ENCODE measurements around the gene C20orf144. TPM values are rescaled to one million over a fixed set of nuclear protein-coding genes. Genes with fewer than 3 reads are reported as not detected.

C20orf144 gene
- total RNA-seq, 2 experiments from 2014 or later = 0.42 to 0.44 TPM

GRCh38 chr20:33658929-33659328, 3.2 kb upstream of the C20orf144 start:
- Histone ChIP-seq H3K27ac (ENCODE audit: low read depth, low read length, poor library complexity, severe bottlenecking) (no peak overlapping the region), H2AFZ (ENCODE audit: low read length) (no peak overlapping the region), H3K4me3 (ENCODE audit: low read depth, low read length, poor library complexity, severe bottlenecking) (no peak overlapping the region), H3K4me1 (ENCODE audit: insufficient read depth, low read length, poor library complexity, severe bottlenecking) (peaks cover 13% of the 10 kb centered on the region), H3K4me2 (ENCODE audit: low read length) (no peak overlapping the region), H4K20me1 (ENCODE audit: insufficient read depth, low read length) (no peaks in the 10 kb centered on the region), H3K9me2 (ENCODE audit: insufficient read depth, low read length) (no peaks in the 10 kb centered on the region), H3K79me2 (ENCODE audit: insufficient read depth, low read depth, low read length) (no peaks in the 10 kb centered on the region), H3K9me3 (ENCODE audit: low read length) (no peaks in the 10 kb centered on the region), H3K36me3 (ENCODE audit: insufficient read depth, low read length) (peaks cover 27% of the 10 kb centered on the region; the same call in 1 of the 2 replicates)
- DNase-seq (ENCODE audit: low spot score) = no peak
- BruUV-seq (replicated peaks) = no TSS peak
- intact Hi-C loops (cut with micrococcal nuclease; ENCODE audit: unreplicated experiment) = no loop called here
- CTCF ChIA-PET (ENCODE audit: unreplicated experiment) = no interaction called here
- POLR2A ChIA-PET = interaction anchor here (0.5 kb wide), 1 partner anchor 188 kb away, joined by 4 read pairs; no protein-coding TSS in a partner anchor
- TF ChIP-seq, protein P1, sequence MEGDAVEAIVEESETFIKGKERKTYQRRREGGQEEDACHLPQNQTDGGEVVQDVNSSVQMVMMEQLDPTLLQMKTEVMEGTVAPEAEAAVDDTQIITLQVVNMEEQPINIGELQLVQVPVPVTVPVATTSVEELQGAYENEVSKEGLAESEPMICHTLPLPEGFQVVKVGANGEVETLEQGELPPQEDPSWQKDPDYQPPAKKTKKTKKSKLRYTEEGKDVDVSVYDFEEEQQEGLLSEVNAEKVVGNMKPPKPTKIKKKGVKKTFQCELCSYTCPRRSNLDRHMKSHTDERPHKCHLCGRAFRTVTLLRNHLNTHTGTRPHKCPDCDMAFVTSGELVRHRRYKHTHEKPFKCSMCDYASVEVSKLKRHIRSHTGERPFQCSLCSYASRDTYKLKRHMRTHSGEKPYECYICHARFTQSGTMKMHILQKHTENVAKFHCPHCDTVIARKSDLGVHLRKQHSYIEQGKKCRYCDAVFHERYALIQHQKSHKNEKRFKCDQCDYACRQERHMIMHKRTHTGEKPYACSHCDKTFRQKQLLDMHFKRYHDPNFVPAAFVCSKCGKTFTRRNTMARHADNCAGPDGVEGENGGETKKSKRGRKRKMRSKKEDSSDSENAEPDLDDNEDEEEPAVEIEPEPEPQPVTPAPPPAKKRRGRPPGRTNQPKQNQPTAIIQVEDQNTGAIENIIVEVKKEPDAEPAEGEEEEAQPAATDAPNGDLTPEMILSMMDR (conservative IDR thresholded peaks at IDR 0.05; ENCODE audit: low read length) = no peak
- no peak for TF ChIP-seq EZH2phosphoT487 (IDR thresholded peaks at IDR 0.05; ENCODE audit: borderline replicate concordance, low read depth, low read length)

GRCh38 chr20:33659341-33660034, 2.6 kb upstream of the C20orf144 start:
- no peaks in the 10 kb centered on the region for H3K9me3 ChIP-seq (ENCODE audit: low read length)
- H3K9me2 ChIP-seq (ENCODE audit: insufficient read depth, low read length) = no peaks in the 10 kb centered on the region
- no peak for TF ChIP-seq EZH2phosphoT487 (IDR thresholded peaks at IDR 0.05; ENCODE audit: borderline replicate concordance, low read depth, low read length)
- TF ChIP-seq, protein P1 (conservative IDR thresholded peaks at IDR 0.05; ENCODE audit: low read length) = no peak
- H3K36me3 ChIP-seq (ENCODE audit: insufficient read depth, low read length) = peaks cover 27% of the 10 kb centered on the region; the same call in 1 of the 2 replicates
- no peak overlapping the region for H2AFZ ChIP-seq (ENCODE audit: low read length)
- H3K4me1 ChIP-seq (ENCODE audit: insufficient read depth, low read length, poor library complexity, severe bottlenecking) = peaks cover 16% of the 10 kb centered on the region
- intact Hi-C loops (cut with micrococcal nuclease; ENCODE audit: unreplicated experiment) = no loop called here
- no peak overlapping the region for H3K27ac ChIP-seq (ENCODE audit: low read depth, low read length, poor library complexity, severe bottlenecking)
- DNase-seq (ENCODE audit: low spot score) = no peak
- H3K4me3 ChIP-seq (ENCODE audit: low read depth, low read length, poor library complexity, severe bottlenecking) = no peak overlapping the region
- ChIA-PET CTCF (ENCODE audit: unreplicated experiment) (no interaction called here), POLR2A (no interaction called here)
- no peaks in the 10 kb centered on the region for H3K79me2 ChIP-seq (ENCODE audit: insufficient read depth, low read depth, low read length)
- no TSS peak for BruUV-seq (replicated peaks)
- no peaks in the 10 kb centered on the region for H4K20me1 ChIP-seq (ENCODE audit: insufficient read depth, low read length)
- H3K4me2 ChIP-seq (ENCODE audit: low read length) = no peak overlapping the region

DNA sequence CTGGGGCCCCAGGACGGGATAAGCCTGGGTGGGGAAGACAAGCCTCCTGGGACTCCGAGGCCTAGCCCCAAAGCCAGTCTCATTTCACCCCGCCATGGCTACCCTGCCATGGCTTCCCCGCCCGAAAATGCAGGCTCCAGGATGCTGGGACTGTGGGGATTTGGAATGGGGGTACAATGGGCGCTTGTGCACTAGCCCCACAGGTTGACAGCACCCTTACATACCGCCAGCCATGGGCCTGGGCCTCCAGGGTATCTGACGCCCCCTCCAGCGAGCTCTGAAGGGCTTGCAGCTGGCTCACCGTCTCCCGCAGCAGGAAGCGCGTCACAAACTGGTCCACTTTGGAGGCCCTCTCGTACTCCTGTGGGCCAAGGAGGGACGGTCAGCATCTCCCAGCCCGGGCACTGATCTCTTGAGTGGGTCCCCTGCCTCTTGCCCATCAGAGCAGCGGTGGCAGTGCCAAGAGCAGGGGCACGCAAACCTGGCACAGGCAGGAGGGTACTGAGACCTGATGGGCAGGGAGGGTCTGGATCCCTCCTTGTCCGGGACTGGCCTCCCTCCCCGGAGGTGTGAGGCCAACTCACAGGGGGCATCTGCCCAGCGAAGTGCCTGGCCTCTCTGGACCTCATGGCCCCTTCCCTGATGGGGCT, 2.0 kb upstream of the C20orf144 start:
- H3K9me3 ChIP-seq (ENCODE audit: low read length) = no peaks in the 10 kb centered on the region
- ChIA-PET CTCF (ENCODE audit: unreplicated experiment) (no interaction called here), POLR2A (no interaction called here)
- peaks cover 22% of the 10 kb centered on the region for H3K4me1 ChIP-seq (ENCODE audit: insufficient read depth, low read length, poor library complexity, severe bottlenecking)
- intact Hi-C loops (cut with micrococcal nuclease; ENCODE audit: unreplicated experiment) = no loop called here
- TF ChIP-seq EZH2phosphoT487 (IDR thresholded peaks at IDR 0.05; ENCODE audit: borderline replicate concordance, low read depth, low read length) = no peak
- TF ChIP-seq, protein P1 (conservative IDR thresholded peaks at IDR 0.05; ENCODE audit: low read length) = no peak
- no peaks in the 10 kb centered on the region for H3K9me2 ChIP-seq (ENCODE audit: insufficient read depth, low read length)
- DNase-seq (ENCODE audit: low spot score) = no peak
- no peaks in the 10 kb centered on the region for H3K79me2 ChIP-seq (ENCODE audit: insufficient read depth, low read depth, low read length)
- peaks cover 27% of the 10 kb centered on the region; the same call in 1 of the 2 replicates for H3K36me3 ChIP-seq (ENCODE audit: insufficient read depth, low read length)
- no peak overlapping the region for H3K27ac ChIP-seq (ENCODE audit: low read depth, low read length, poor library complexity, severe bottlenecking)
- no TSS peak for BruUV-seq (replicated peaks)
- H3K4me3 ChIP-seq (ENCODE audit: low read depth, low read length, poor library complexity, severe bottlenecking) = no peak overlapping the region
- H2AFZ ChIP-seq (ENCODE audit: low read length) = no peak overlapping the region
- H3K4me2 ChIP-seq (ENCODE audit: low read length) = no peak overlapping the region
- H4K20me1 ChIP-seq (ENCODE audit: insufficient read depth, low read length) = no peaks in the 10 kb centered on the region
